Measurements from ENCODE around the gene PREX1. TPM values are rescaled to one million over a fixed set of nuclear protein-coding genes. Genes with fewer than 3 reads are reported as not detected.

The PREX1 gene
- total RNA-seq, 1 experiment from 2014 or later: 34.3 TPM

GRCh38 chr20:48698507-48699267, 129.1 kb downstream of the PREX1 start:
- Histone ChIP-seq H3K27ac (no peak overlapping the region), H3K36me3 (peaks cover 12% of the 10 kb centered on the region), H3K27me3 (replicated peaks) (no peaks in the 10 kb centered on the region), H3K4me1 (replicated peaks) (peaks cover 12% of the 10 kb centered on the region), H3K9me3 (replicated peaks) (no peaks in the 10 kb centered on the region; the same call in 1 of the 2 replicates), H3K4me3 (no peak overlapping the region)
- DNase-seq (ENCODE audit: low read depth in 1 of 2, low spot score in 2 of 2): no peak

- Histone ChIP-seq H3K36me3 (peaks cover 12% of the 10 kb centered on the region), H3K27me3 (replicated peaks) (no peaks in the 10 kb centered on the region), H3K4me3 (no peak overlapping the region), H3K4me1 (replicated peaks) (peaks cover 12% of the 10 kb centered on the region), H3K9me3 (replicated peaks) (no peaks in the 10 kb centered on the region; the same call in 1 of the 2 replicates), H3K27ac (no peak overlapping the region)
- peak; percentile 31 to 62 for DNase-seq (ENCODE audit: low read depth in 1 of 2, low spot score in 2 of 2)
These were observed 129.8 kb downstream of the PREX1 start for GRCh38 chr20:48697845-48698491.

GRCh38 chr20:48696671-48697070, 131.1 kb downstream of the PREX1 start:
- no peak for DNase-seq (ENCODE audit: low read depth in 1 of 2, low spot score in 2 of 2)
- H3K9me3 ChIP-seq (replicated peaks): no peaks in the 10 kb centered on the region; the same call in 1 of the 2 replicates
- no peak overlapping the region for H3K4me3 ChIP-seq
- H3K4me1 ChIP-seq (replicated peaks): peaks cover 12% of the 10 kb centered on the region
- no peak overlapping the region for H3K27ac ChIP-seq
- no peaks in the 10 kb centered on the region for H3K27me3 ChIP-seq (replicated peaks)
- H3K36me3 ChIP-seq: peaks cover 12% of the 10 kb centered on the region

GRCh38 chr20:48695738-48696137, 132.1 kb downstream of the PREX1 start:
- H3K9me3 ChIP-seq (replicated peaks): no peaks in the 10 kb centered on the region; the same call in 1 of the 2 replicates
- H3K27ac ChIP-seq: no peak overlapping the region
- H3K27me3 ChIP-seq (replicated peaks): no peaks in the 10 kb centered on the region
- peaks cover 6% of the 10 kb centered on the region for H3K36me3 ChIP-seq
- DNase-seq (ENCODE audit: low read depth in 1 of 2, low spot score in 2 of 2): no peak
- H3K4me3 ChIP-seq: no peak overlapping the region
- peaks cover 12% of the 10 kb centered on the region for H3K4me1 ChIP-seq (replicated peaks)

- Histone ChIP-seq H3K36me3 (peaks cover 6% of the 10 kb centered on the region; the same call in 1 of the 2 replicates), H3K27me3 (replicated peaks) (no peaks in the 10 kb centered on the region), H3K4me3 (no peak overlapping the region), H3K27ac (no peak overlapping the region), H3K9me3 (replicated peaks) (no peaks in the 10 kb centered on the region; the same call in 1 of the 2 replicates), H3K4me1 (replicated peaks) (peaks cover 12% of the 10 kb centered on the region)
- DNase-seq (ENCODE audit: low read depth in 1 of 2, low spot score in 2 of 2): no peak
These were observed 132.5 kb downstream of the PREX1 start for GRCh38 chr20:48695255-48695654.

DNA sequence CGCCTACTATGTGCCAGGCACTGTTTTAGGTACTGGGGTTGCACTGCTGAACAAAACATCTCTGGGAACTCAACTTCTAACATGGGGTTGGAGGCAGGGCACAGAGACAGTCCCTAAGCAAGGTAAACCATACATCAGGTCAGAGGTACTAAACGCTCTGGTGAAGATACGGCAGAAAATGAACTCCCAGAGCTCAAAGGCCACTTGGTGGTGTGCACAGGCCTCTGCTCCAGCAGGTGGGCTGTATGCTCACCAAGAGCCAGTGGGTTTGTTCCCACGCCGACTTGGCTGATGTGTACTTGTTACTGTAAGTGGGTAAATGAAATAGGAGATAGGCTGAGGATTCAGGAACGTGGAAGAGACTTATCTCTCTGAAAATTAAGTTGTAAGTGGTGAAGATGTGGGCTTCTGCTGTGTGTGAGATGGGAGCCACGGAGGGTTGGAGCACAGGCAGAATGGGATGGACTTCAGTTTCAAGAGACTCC, 133.4 kb downstream of the PREX1 start:
- no peaks in the 10 kb centered on the region for H3K27me3 ChIP-seq (replicated peaks)
- no peaks in the 10 kb centered on the region; the same call in 1 of the 2 replicates for H3K9me3 ChIP-seq (replicated peaks)
- no peak overlapping the region for H3K27ac ChIP-seq
- H3K36me3 ChIP-seq: peaks cover 10% of the 10 kb centered on the region; the same call in 1 of the 2 replicates
- no peak for DNase-seq (ENCODE audit: low read depth in 1 of 2, low spot score in 2 of 2)
- H3K4me1 ChIP-seq (replicated peaks): peaks cover 12% of the 10 kb centered on the region
- H3K4me3 ChIP-seq: no peak overlapping the region

DNA sequence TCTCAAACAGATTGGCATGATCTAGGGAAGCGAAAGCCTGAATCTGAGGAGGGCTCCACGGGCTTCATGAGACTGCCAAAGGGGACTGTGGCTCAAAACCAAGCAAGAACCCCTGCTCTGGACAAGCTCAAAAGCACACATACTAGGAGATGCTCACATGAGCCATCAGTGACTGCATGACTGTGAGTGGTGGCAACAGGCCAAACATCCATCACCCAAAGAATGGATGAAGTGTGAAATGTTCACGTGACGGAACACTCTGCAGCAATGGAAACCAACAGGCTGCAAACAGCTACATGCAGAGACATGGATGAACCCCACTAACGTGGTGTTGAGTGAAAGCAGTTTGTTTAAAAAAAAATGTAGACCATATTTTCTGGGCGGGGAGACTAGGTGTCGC, 136.3 kb downstream of the PREX1 start:
- H3K4me1 ChIP-seq (replicated peaks): no peaks in the 10 kb centered on the region
- H3K36me3 ChIP-seq: peaks cover 4% of the 10 kb centered on the region; the same call in 1 of the 2 replicates
- DNase-seq (ENCODE audit: low read depth in 1 of 2, low spot score in 2 of 2): no peak
- no peaks in the 10 kb centered on the region for H3K27me3 ChIP-seq (replicated peaks)
- H3K9me3 ChIP-seq (replicated peaks): no peaks in the 10 kb centered on the region
- no peak overlapping the region for H3K4me3 ChIP-seq
- H3K27ac ChIP-seq: no peak overlapping the region

DNA sequence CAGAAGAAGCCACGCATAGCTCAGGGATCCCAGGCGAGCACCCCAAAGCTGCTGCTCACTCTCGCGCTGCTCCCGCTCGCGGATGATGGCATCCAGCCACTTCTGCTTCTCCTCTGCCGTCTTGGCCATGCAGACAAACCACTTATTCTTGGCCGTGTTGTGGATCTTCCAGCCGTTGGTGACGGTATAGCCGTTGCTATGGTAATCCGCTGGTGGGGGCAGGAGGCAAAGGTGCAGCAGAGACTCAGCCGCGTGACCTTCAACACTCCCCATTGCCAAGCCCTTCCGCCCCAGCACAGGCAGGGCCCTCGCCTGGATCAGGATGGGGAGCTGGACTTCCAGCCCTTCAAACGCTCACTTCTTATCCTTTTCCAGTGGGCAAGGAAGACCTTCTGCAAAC, 136.9 kb downstream of the PREX1 start:
- no peaks in the 10 kb centered on the region for H3K27me3 ChIP-seq (replicated peaks)
- no peaks in the 10 kb centered on the region for H3K4me1 ChIP-seq (replicated peaks)
- H3K27ac ChIP-seq: no peak overlapping the region
- DNase-seq (ENCODE audit: low read depth in 1 of 2, low spot score in 2 of 2): no peak
- H3K4me3 ChIP-seq: no peak overlapping the region
- H3K9me3 ChIP-seq (replicated peaks): no peaks in the 10 kb centered on the region
- H3K36me3 ChIP-seq: peaks cover 4% of the 10 kb centered on the region; the same call in 1 of the 2 replicates

- Histone ChIP-seq H3K4me3 (no peak overlapping the region), H3K27me3 (replicated peaks) (no peaks in the 10 kb centered on the region), H3K9me3 (replicated peaks) (no peaks in the 10 kb centered on the region), H3K27ac (no peak overlapping the region), H3K36me3 (peaks cover 4% of the 10 kb centered on the region; the same call in 1 of the 2 replicates), H3K4me1 (replicated peaks) (no peaks in the 10 kb centered on the region)
- no peak for DNase-seq (ENCODE audit: low read depth in 1 of 2, low spot score in 2 of 2)
These were observed 137.8 kb downstream of the PREX1 start for GRCh38 chr20:48689874-48690571.

DNA sequence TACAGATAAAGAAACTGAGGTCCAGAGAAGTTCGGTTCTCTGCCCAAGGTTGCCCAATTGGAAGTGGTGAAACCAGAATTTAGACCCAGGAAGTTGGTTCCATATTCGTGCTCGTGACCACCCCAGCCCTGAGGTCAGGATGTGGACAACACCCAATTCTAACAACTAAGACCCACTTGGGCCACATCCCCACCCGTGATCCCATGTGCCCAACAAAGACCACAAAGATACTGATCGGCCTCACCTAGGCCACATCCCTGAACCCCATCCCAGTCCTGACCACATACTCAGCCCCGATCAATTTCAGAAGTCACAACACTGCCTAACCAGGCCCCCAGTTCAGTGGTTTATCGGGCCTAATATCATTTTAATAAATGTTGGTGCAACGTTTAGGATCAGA, 138.4 kb downstream of the PREX1 start:
- H3K36me3 ChIP-seq: peaks cover 4% of the 10 kb centered on the region; the same call in 1 of the 2 replicates
- H3K9me3 ChIP-seq (replicated peaks): no peaks in the 10 kb centered on the region
- H3K4me3 ChIP-seq: no peak overlapping the region
- no peak for DNase-seq (ENCODE audit: low read depth in 1 of 2, low spot score in 2 of 2)
- no peaks in the 10 kb centered on the region for H3K4me1 ChIP-seq (replicated peaks)
- H3K27ac ChIP-seq: no peak overlapping the region
- no peaks in the 10 kb centered on the region for H3K27me3 ChIP-seq (replicated peaks)

GRCh38 chr20:48688579-48688978, 139.2 kb downstream of the PREX1 start:
- DNase-seq (ENCODE audit: low read depth in 1 of 2, low spot score in 2 of 2): no peak
- no peak overlapping the region for H3K27ac ChIP-seq

GRCh38 chr20:48687117-48687800, 140.5 kb downstream of the PREX1 start:
- H3K4me1 ChIP-seq (replicated peaks): peaks cover 8% of the 10 kb centered on the region

More at GRCh38 chr20:48688579-48688978, 139.2 kb downstream of the PREX1 start:
- Histone ChIP-seq H3K4me1 (replicated peaks) (no peaks in the 10 kb centered on the region), H3K36me3 (peaks cover 4% of the 10 kb centered on the region; the same call in 1 of the 2 replicates), H3K4me3 (no peak overlapping the region), H3K9me3 (replicated peaks) (no peaks in the 10 kb centered on the region), H3K27me3 (replicated peaks) (no peaks in the 10 kb centered on the region)

More at GRCh38 chr20:48687117-48687800, 140.5 kb downstream of the PREX1 start:
- Histone ChIP-seq H3K9me3 (replicated peaks) (no peaks in the 10 kb centered on the region), H3K4me3 (no peak overlapping the region), H3K27me3 (replicated peaks) (no peaks in the 10 kb centered on the region), H3K36me3 (peaks cover 4% of the 10 kb centered on the region; the same call in 1 of the 2 replicates), H3K27ac (no peak overlapping the region)
- DNase-seq (ENCODE audit: low read depth in 1 of 2, low spot score in 2 of 2): no peak

All from SJSA1 (cell line).